ENCODE results near the gene S100A11.

- no peak for TF ChIP-seq CTCF (IDR thresholded peaks at IDR 0.05)
- TF ChIP-seq EZH2 (IDR thresholded peaks at IDR 0.05; ENCODE audit: borderline replicate concordance, insufficient read depth, low read depth, low read length, poor library complexity, severe bottlenecking) = no peak
Measured at GRCh38 chr1:151998611-151999362, 38.0 kb downstream of the S100A11 start.
